NCI-H774 (cell line): ENCODE results near the gene FHIP2A.

Experiments
- DNase-seq: peaks from one replicate; lab custom pipeline; 2025; lab: John Stamatoyannopoulos, UW

FHIP2A gene

DNA sequence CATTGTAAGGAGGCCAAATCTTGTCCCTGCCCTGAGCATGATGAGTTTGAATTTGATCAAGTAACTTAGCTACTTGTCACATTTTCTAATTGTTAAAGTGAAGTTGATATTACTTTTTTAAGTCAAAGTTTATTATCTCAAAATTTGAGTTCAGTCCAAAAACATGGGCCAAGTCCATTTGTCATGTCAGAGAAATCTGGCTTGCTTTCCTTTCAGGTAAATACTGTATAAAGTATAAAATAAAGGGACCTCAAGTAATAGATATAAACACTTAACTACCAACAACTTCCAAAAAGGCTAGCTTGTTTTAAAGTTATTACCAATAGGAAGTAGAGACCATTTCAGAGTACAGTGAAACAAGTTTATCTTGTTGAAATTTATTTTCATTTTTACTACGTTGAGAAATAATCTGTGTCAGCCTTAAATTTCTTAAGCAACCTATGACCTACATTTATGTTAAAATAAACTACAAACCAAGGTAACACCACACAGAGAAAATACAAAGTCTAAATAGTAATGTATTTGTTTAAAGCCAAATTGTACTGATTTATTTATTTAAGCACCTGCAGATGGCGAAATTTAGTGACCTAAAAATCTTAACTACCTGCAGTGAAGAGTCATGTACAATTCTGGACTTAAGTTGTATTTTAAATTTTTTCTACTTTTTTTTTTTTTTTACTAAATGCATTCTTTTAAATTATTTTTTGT, 36.5 kb downstream of the FHIP2A start:
- no peak for DNase-seq

GRCh38 chr10:114859222-114859621, 37.6 kb downstream of the FHIP2A start:
- DNase-seq, result no peak

DNA sequence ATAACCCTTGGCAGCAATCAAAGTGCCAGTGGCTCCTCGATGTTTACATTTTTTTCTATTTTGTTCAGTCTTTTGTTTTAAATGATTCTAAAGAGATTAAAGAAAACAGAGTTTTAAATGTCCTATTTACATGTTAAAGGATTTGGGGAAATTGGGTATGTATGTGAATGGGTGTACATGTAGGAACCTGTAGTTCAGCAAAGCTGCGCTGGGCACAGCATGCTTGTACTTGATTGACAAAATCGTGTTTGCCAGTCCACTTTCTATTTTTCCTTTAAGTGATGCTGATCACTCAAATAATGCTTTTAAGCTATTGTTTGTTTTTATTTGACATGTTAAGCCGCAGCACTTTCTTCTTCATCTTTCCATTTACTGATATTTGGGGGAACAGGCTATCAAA, 40.9 kb downstream of the FHIP2A start:
- DNase-seq, result no peak

DNA sequence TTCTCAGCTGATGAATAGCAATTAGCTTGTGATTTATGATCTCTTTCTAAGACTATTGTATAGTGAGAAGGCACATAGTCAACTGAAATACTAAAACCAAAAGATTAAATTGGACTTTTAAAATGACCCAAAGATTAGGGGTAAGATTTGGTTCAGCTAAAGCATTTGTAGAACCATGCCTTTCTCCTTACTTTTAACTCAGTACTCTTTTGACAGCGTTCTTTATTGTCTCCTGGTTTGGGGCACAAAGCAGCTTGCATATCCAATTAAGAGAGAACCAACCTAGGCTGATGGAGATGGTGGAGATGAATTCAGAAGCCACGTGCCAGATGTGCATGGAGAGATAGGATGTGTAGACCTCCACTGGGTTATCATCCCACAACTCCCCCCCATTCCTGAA, 45.8 kb downstream of the FHIP2A start:
- DNase-seq, result no peak

- no peak for DNase-seq
Observed at GRCh38 chr10:114868870-114869519, 47.4 kb downstream of the FHIP2A start.

GRCh38 chr10:114869520-114869892, 47.9 kb downstream of the FHIP2A start:
- no peak for DNase-seq

- DNase-seq, result no peak
Observed at GRCh38 chr10:114870486-114870885, 48.9 kb downstream of the FHIP2A start.

DNA sequence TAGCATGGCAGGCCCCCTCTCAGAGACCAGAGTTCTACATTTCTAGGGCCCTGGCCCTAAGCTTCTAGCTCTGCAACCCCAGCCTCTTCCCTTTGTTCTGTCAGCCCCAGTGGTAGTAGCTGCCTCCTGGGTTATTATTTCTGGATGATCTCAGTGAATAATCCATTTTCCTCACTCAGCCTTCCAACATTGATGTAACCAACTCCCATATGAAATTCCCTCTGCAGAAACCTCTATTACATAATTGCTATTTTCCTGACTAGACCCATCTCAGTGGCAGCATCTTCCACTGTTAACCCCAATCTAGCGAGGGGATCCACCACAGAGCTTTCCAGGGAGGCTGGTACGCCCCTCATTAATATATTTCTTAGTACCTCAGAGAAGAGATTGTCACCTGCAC, 49.8 kb downstream of the FHIP2A start:
- DNase-seq, result no peak
